Measurements from ENCODE around the gene JOSD2. TPM values are rescaled to one million over a fixed set of nuclear protein-coding genes. Genes with fewer than 3 reads are reported as not detected.
A peak's percentile ranks its signal among the peaks of the same experiment; 100 is the strongest.
"Not testable (repeated sequence)": the region's sequence is repeated elsewhere in the genome, so short reads cannot be mapped to it uniquely, and the experiment has no call there.

Gene JOSD2
- total and polyA plus RNA-seq, 5 donors from 2014 or later, result 16.6 to 37.7 (median 25.8) TPM

GRCh38 chr19:50537769-50538230 lies 26.8 kb upstream of the JOSD2 start:
- no peak for ATAC-seq (ENCODE audit: low read depth in 2 of 2)
- Histone ChIP-seq H3K27ac (ENCODE audit: insufficient read depth, low read length, poor library complexity, severe bottlenecking) (no peak overlapping the region), H3K4me3 (ENCODE audit: low read depth, low read length) (no peak overlapping the region), H3K9me3 (ENCODE audit: control insufficient read depth in 2 of 2, low read length in 2 of 2) (peaks cover 0 to under 1% of the 10 kb centered on the region in 2 experiments), H3K27me3 (ENCODE audit: control insufficient read depth, insufficient read depth, low read length) (no peaks in the 10 kb centered on the region), H3K4me1 (ENCODE audit: control insufficient read depth, insufficient read depth, low read length, poor library complexity, severe bottlenecking) (no peaks in the 10 kb centered on the region), H3K36me3 (ENCODE audit: control insufficient read depth, insufficient read depth, low read length) (no peaks in the 10 kb centered on the region)
- Mint-ChIP-seq H3K36me3 (no peaks in the 10 kb centered on the region), H3K9me3 (peaks cover 0 to 7% (median 0%) of the 10 kb centered on the region in 7 donors), H3K27me3 (peaks cover 9% of the 10 kb centered on the region), H3K4me3 (no peak overlapping the region), H3K4me1 (no peaks in the 10 kb centered on the region), H3K27ac (peak overlapping the region in 2 of 3 donors; percentile 14 to 55)
- peak in 2 of 3 donors; percentile 36 to 47 for DNase-seq

GRCh38 chr19:50537306-50537685 lies 26.3 kb upstream of the JOSD2 start:
- H3K27me3 ChIP-seq (ENCODE audit: control insufficient read depth, insufficient read depth, low read length), result peaks cover 1% of the 10 kb centered on the region
- no peaks in the 10 kb centered on the region for H3K4me1 ChIP-seq (ENCODE audit: control insufficient read depth, insufficient read depth, low read length, poor library complexity, severe bottlenecking)
- H3K9me3 Mint-ChIP-seq, result peaks cover 0 to 12% (median 2%) of the 10 kb centered on the region in 7 donors
- H3K4me1 Mint-ChIP-seq, result no peaks in the 10 kb centered on the region
- H3K36me3 ChIP-seq (ENCODE audit: control insufficient read depth, insufficient read depth, low read length), result no peaks in the 10 kb centered on the region
- peaks cover 0 to 2% of the 10 kb centered on the region in 2 experiments for H3K9me3 ChIP-seq (ENCODE audit: control insufficient read depth in 2 of 2, low read length in 2 of 2)
- ATAC-seq (ENCODE audit: low read depth in 2 of 2) (no peak), DNase-seq (no peak)
- H3K27ac Mint-ChIP-seq, result peak overlapping the region in 1 of 3 donors; percentile 55
- no peaks in the 10 kb centered on the region for H3K36me3 Mint-ChIP-seq
- no peak overlapping the region for H3K4me3 Mint-ChIP-seq
- no peak overlapping the region for H3K4me3 ChIP-seq (ENCODE audit: low read depth, low read length)
- H3K27ac ChIP-seq (ENCODE audit: insufficient read depth, low read length, poor library complexity, severe bottlenecking), result no peak overlapping the region
- peaks cover 13% of the 10 kb centered on the region for H3K27me3 Mint-ChIP-seq

- Histone ChIP-seq H3K36me3 (ENCODE audit: control insufficient read depth, insufficient read depth, low read length) (no peaks in the 10 kb centered on the region), H3K4me3 (ENCODE audit: low read depth, low read length) (no peak overlapping the region), H3K9me3 (ENCODE audit: control insufficient read depth in 2 of 2, low read length in 2 of 2) (peaks cover 0 to 2% of the 10 kb centered on the region in 2 experiments), H3K4me1 (ENCODE audit: control insufficient read depth, insufficient read depth, low read length, poor library complexity, severe bottlenecking) (no peaks in the 10 kb centered on the region), H3K27me3 (ENCODE audit: control insufficient read depth, insufficient read depth, low read length) (peaks cover 1% of the 10 kb centered on the region), H3K27ac (ENCODE audit: insufficient read depth, low read length, poor library complexity, severe bottlenecking) (no peak overlapping the region)
- H3K9me3 Mint-ChIP-seq, result peaks cover 0 to 13% (median 3%) of the 10 kb centered on the region in 7 donors
- peaks cover 17% of the 10 kb centered on the region for H3K27me3 Mint-ChIP-seq
- DNase-seq, result no peak
- H3K36me3 Mint-ChIP-seq, result no peaks in the 10 kb centered on the region
- no peak for ATAC-seq (ENCODE audit: low read depth in 2 of 2)
- no peak overlapping the region for H3K4me3 Mint-ChIP-seq
- no peaks in the 10 kb centered on the region for H3K4me1 Mint-ChIP-seq
- H3K27ac Mint-ChIP-seq, result no peak overlapping the region
These were observed 25.8 kb upstream of the JOSD2 start for GRCh38 chr19:50536662-50537305.

- Mint-ChIP-seq H3K4me3 (no peak overlapping the region), H3K4me1 (no peaks in the 10 kb centered on the region), H3K27ac (no peak overlapping the region), H3K27me3 (peaks cover 17% of the 10 kb centered on the region), H3K9me3 (peaks cover 0 to 13% (median 3%) of the 10 kb centered on the region in 7 donors), H3K36me3 (no peaks in the 10 kb centered on the region)
- Histone ChIP-seq H3K4me1 (ENCODE audit: control insufficient read depth, insufficient read depth, low read length, poor library complexity, severe bottlenecking) (no peaks in the 10 kb centered on the region), H3K27me3 (ENCODE audit: control insufficient read depth, insufficient read depth, low read length) (peaks cover 1% of the 10 kb centered on the region), H3K27ac (ENCODE audit: insufficient read depth, low read length, poor library complexity, severe bottlenecking) (no peak overlapping the region), H3K4me3 (ENCODE audit: low read depth, low read length) (no peak overlapping the region), H3K36me3 (ENCODE audit: control insufficient read depth, insufficient read depth, low read length) (no peaks in the 10 kb centered on the region), H3K9me3 (ENCODE audit: control insufficient read depth in 2 of 2, low read length in 2 of 2) (peaks cover 0 to 2% of the 10 kb centered on the region in 2 experiments)
- no peak for ATAC-seq (ENCODE audit: low read depth in 2 of 2)
- no peak for DNase-seq
These were observed 24.7 kb upstream of the JOSD2 start for GRCh38 chr19:50535672-50536187.

- Mint-ChIP-seq H3K27ac (no peak overlapping the region), H3K4me1 (no peaks in the 10 kb centered on the region), H3K9me3 (peaks cover 0 to 13% (median 3%) of the 10 kb centered on the region in 7 donors), H3K27me3 (peaks cover 17% of the 10 kb centered on the region), H3K4me3 (no peak overlapping the region), H3K36me3 (no peaks in the 10 kb centered on the region)
- ATAC-seq (ENCODE audit: low read depth in 2 of 2) (no peak), DNase-seq (no peak)
- Histone ChIP-seq H3K27ac (ENCODE audit: insufficient read depth, low read length, poor library complexity, severe bottlenecking) (no peak overlapping the region), H3K36me3 (ENCODE audit: control insufficient read depth, insufficient read depth, low read length) (no peaks in the 10 kb centered on the region), H3K4me1 (ENCODE audit: control insufficient read depth, insufficient read depth, low read length, poor library complexity, severe bottlenecking) (no peaks in the 10 kb centered on the region), H3K4me3 (ENCODE audit: low read depth, low read length) (no peak overlapping the region), H3K9me3 (ENCODE audit: control insufficient read depth in 2 of 2, low read length in 2 of 2) (peaks cover 0 to 2% of the 10 kb centered on the region in 2 experiments), H3K27me3 (ENCODE audit: control insufficient read depth, insufficient read depth, low read length) (peaks cover 1% of the 10 kb centered on the region)
These were observed 23.5 kb upstream of the JOSD2 start for GRCh38 chr19:50534478-50534877.

GRCh38 chr19:50532952-50533351 lies 22.0 kb upstream of the JOSD2 start:
- H3K36me3 ChIP-seq (ENCODE audit: control insufficient read depth, insufficient read depth, low read length), result no peaks in the 10 kb centered on the region
- Mint-ChIP-seq H3K9me3 (peaks cover 0 to 13% (median 3%) of the 10 kb centered on the region in 7 donors), H3K36me3 (no peaks in the 10 kb centered on the region), H3K4me3 (no peak overlapping the region), H3K27me3 (peaks cover 11% of the 10 kb centered on the region), H3K27ac (no peak overlapping the region), H3K4me1 (no peaks in the 10 kb centered on the region)
- ATAC-seq (ENCODE audit: low read depth in 2 of 2) (no peak), DNase-seq (no peak)
- no peak overlapping the region for H3K27ac ChIP-seq (ENCODE audit: insufficient read depth, low read length, poor library complexity, severe bottlenecking)
- H3K4me1 ChIP-seq (ENCODE audit: control insufficient read depth, insufficient read depth, low read length, poor library complexity, severe bottlenecking), result no peaks in the 10 kb centered on the region
- peaks cover 1% of the 10 kb centered on the region for H3K27me3 ChIP-seq (ENCODE audit: control insufficient read depth, insufficient read depth, low read length)
- H3K4me3 ChIP-seq (ENCODE audit: low read depth, low read length), result no peak overlapping the region
- H3K9me3 ChIP-seq (ENCODE audit: control insufficient read depth in 2 of 2, low read length in 2 of 2), result peaks cover 0 to 2% of the 10 kb centered on the region in 2 experiments

- no peaks in the 10 kb centered on the region for H3K36me3 ChIP-seq (ENCODE audit: control insufficient read depth, insufficient read depth, low read length)
- Mint-ChIP-seq H3K27ac (no peak overlapping the region), H3K36me3 (no peaks in the 10 kb centered on the region), H3K27me3 (peaks cover 7% of the 10 kb centered on the region), H3K9me3 (peaks cover 0 to 13% (median 3%) of the 10 kb centered on the region in 7 donors), H3K4me3 (no peak overlapping the region), H3K4me1 (no peaks in the 10 kb centered on the region)
- H3K4me3 ChIP-seq (ENCODE audit: low read depth, low read length), result no peak overlapping the region
- no peaks in the 10 kb centered on the region for H3K4me1 ChIP-seq (ENCODE audit: control insufficient read depth, insufficient read depth, low read length, poor library complexity, severe bottlenecking)
- peaks cover 0 to 2% of the 10 kb centered on the region in 2 experiments for H3K9me3 ChIP-seq (ENCODE audit: control insufficient read depth in 2 of 2, low read length in 2 of 2)
- ATAC-seq (ENCODE audit: low read depth in 2 of 2) (no peak), DNase-seq (no peak)
- H3K27me3 ChIP-seq (ENCODE audit: control insufficient read depth, insufficient read depth, low read length), result peaks cover 1% of the 10 kb centered on the region
- H3K27ac ChIP-seq (ENCODE audit: insufficient read depth, low read length, poor library complexity, severe bottlenecking), result no peak overlapping the region
These were observed 20.2 kb upstream of the JOSD2 start for GRCh38 chr19:50531171-50531612.

GRCh38 chr19:50528052-50528451 lies 17.1 kb upstream of the JOSD2 start:
- H3K4me1 ChIP-seq (ENCODE audit: control insufficient read depth, insufficient read depth, low read length, poor library complexity, severe bottlenecking), result not testable (repeated sequence)
- H3K27ac Mint-ChIP-seq, result peak overlapping the region in 1 of 3 donors; percentile 79

More at GRCh38 chr19:50528052-50528451, 17.1 kb upstream of the JOSD2 start:
- not testable (repeated sequence) for ATAC-seq (ENCODE audit: low read depth in 2 of 2); H3K9me3 Mint-ChIP-seq; H3K36me3 ChIP-seq (ENCODE audit: control insufficient read depth, insufficient read depth, low read length); DNase-seq; H3K4me1 Mint-ChIP-seq; H3K27ac ChIP-seq (ENCODE audit: insufficient read depth, low read length, poor library complexity, severe bottlenecking); H3K27me3 ChIP-seq (ENCODE audit: control insufficient read depth, insufficient read depth, low read length); H3K9me3 ChIP-seq (ENCODE audit: control insufficient read depth in 2 of 2, low read length in 2 of 2); H3K4me3 Mint-ChIP-seq; H3K4me3 ChIP-seq (ENCODE audit: low read depth, low read length); H3K36me3 Mint-ChIP-seq
- peaks cover 12% of the 10 kb centered on the region for H3K27me3 Mint-ChIP-seq
